22Rv1 (cell line): ENCODE results near the gene ZNF440.

Source experiments
- ZFX ChIP-seq: fragments of 450-650 bp; IDR thresholded peaks from 2 replicates; pipeline ENCODE4 v1.6.1; 2017; ENCODE audit warnings: antibody characterized with exemption, borderline replicate concordance
- TF ChIP-seq, protein P1 (sequence below): fragments of 450-650 bp; IDR thresholded peaks from 2 replicates; pipeline ENCODE4 v1.5.1; 2017; ENCODE audit warnings: mild to moderate bottlenecking

DNA sequence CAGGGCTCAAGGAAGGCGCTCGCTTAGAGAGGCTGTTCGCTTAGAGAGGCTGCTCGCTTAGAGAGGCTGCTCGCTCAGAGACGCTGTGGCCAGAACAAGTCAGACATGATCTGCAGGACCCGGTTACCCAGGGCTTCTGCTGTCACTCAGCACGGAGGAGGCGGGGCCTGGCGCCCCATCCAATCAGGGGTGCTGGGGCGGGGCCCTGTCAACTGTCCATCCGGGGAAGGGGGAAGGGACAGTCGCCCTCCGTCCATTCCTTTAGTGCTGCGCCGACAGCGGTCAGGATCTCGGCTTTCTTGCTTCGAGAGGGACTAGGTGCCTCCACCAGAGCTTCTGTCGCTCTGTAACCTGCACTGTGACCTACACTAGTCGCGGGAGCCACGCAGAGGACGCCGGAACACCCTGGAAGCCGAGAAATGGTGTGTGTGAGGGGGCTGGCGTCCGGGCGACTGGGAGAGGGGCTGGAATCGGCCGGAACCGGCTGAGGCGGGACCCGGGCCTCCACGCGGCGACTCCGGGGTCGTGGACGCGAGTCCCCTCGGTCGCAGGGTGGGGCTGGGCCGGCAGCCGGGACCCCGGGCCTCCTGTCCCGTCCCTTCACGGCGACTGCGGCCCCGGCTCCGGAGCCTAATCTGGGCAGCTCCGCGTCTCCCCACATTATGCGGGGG, at the start of gene ZNF440:
- TF ChIP-seq, protein P1, sequence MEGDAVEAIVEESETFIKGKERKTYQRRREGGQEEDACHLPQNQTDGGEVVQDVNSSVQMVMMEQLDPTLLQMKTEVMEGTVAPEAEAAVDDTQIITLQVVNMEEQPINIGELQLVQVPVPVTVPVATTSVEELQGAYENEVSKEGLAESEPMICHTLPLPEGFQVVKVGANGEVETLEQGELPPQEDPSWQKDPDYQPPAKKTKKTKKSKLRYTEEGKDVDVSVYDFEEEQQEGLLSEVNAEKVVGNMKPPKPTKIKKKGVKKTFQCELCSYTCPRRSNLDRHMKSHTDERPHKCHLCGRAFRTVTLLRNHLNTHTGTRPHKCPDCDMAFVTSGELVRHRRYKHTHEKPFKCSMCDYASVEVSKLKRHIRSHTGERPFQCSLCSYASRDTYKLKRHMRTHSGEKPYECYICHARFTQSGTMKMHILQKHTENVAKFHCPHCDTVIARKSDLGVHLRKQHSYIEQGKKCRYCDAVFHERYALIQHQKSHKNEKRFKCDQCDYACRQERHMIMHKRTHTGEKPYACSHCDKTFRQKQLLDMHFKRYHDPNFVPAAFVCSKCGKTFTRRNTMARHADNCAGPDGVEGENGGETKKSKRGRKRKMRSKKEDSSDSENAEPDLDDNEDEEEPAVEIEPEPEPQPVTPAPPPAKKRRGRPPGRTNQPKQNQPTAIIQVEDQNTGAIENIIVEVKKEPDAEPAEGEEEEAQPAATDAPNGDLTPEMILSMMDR = no peak
- TF ChIP-seq ZFX = no peak
